ENCODE results near the gene RNF126. TPM values are rescaled to one million over a fixed set of nuclear protein-coding genes. Genes with fewer than 3 reads are reported as not detected.

The RNF126 gene
- total and polyA plus RNA-seq, 2 experiments from 2014 or later = 42.7 to 89.6 TPM

DNA sequence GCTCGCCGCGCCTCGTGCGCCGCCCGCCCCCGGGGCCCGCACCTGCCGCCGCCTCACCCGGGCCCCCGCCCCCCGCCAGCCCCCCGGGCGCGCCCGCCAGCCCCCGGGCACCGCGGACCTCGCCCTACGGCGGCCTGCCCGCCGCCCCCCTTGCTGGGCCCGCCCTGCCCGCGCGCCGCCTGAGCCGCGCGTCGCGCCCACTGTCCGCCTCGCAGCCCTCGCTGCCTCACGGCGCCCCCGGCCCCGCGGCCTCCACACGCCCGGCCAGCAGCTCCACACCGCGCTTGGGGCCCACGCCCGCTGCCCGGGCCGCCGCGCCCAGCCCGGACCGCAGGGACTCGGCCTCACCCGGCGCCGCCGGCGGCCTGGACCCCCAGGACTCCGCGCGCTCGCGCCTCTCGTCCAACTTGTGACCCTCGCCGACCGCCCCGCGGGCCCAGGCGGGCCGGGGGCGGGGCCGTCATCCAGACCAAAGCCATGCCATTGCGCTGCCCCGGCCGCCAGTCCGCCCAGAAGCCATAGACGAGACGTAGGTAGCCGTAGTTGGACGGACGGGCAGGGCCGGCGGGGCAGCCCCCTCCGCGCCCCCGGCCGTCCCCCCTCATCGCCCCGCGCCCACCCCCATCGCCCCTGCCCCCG is 46.8 kb downstream of the RNF126 start:
- H3K4me1 ChIP-seq (ENCODE audit: insufficient read depth) = no peaks in the 10 kb centered on the region
- no peak overlapping the region for H3K27ac ChIP-seq
- no peaks in the 10 kb centered on the region for H3K79me2 ChIP-seq
- H3K27me3 ChIP-seq = no peaks in the 10 kb centered on the region
- no peak overlapping the region for H2AFZ ChIP-seq
- no peaks in the 10 kb centered on the region for H3K36me3 ChIP-seq (replicated peaks; ENCODE audit: insufficient read depth, low read depth)
- WGBS (ENCODE audit: low lambda C conversion rate, missing lambda C conversion rate) = 98% methylated on average over 23 of the region's 97 CpGs
- no peaks in the 10 kb centered on the region for H4K20me1 ChIP-seq (ENCODE audit: insufficient read depth, poor library complexity, severe bottlenecking)
- no peaks in the 10 kb centered on the region for H3K9me2 ChIP-seq (replicated peaks; ENCODE audit: insufficient read depth)
- DNase-seq (ENCODE audit: low spot score) = no peak
- no peak overlapping the region for H3K4me2 ChIP-seq
- TF ChIP-seq, protein P1, sequence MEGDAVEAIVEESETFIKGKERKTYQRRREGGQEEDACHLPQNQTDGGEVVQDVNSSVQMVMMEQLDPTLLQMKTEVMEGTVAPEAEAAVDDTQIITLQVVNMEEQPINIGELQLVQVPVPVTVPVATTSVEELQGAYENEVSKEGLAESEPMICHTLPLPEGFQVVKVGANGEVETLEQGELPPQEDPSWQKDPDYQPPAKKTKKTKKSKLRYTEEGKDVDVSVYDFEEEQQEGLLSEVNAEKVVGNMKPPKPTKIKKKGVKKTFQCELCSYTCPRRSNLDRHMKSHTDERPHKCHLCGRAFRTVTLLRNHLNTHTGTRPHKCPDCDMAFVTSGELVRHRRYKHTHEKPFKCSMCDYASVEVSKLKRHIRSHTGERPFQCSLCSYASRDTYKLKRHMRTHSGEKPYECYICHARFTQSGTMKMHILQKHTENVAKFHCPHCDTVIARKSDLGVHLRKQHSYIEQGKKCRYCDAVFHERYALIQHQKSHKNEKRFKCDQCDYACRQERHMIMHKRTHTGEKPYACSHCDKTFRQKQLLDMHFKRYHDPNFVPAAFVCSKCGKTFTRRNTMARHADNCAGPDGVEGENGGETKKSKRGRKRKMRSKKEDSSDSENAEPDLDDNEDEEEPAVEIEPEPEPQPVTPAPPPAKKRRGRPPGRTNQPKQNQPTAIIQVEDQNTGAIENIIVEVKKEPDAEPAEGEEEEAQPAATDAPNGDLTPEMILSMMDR (IDR thresholded peaks at IDR 0.05; ENCODE audit: poor library complexity) = no peak
- no peak for TF ChIP-seq EZH2 (IDR thresholded peaks at IDR 0.05; ENCODE audit: borderline replicate concordance)
- TF ChIP-seq EZH2phosphoT487 (IDR thresholded peaks at IDR 0.05; ENCODE audit: low read depth, severe bottlenecking, unreplicated experiment) = no peak
- no peak overlapping the region for H3K4me3 ChIP-seq
- no peaks in the 10 kb centered on the region for H3K9me3 ChIP-seq (ENCODE audit: low read depth)

DNA sequence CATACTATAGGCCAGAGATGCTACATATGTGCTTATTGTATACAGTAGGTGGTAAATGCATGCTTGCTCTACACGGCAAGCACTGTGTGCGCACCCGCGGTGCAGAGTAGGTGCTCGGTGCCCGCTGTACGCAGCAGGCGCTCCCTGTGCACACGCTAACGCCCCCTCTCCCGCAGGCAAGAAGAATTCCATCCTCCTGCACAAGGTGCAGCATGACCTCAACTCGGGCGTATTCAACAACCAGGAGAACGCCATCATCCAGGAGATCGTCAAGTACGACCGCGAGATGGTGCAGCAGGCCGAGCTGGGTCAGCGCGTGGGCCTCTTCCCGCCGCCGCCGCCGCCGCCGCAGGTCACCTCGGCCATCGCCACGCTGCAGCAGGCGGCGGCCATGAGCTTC is 47.4 kb downstream of the RNF126 start:
- H3K9me2 ChIP-seq (replicated peaks; ENCODE audit: insufficient read depth) = no peaks in the 10 kb centered on the region
- no peak for DNase-seq (ENCODE audit: low spot score)
- no peaks in the 10 kb centered on the region for H3K9me3 ChIP-seq (ENCODE audit: low read depth)
- no peaks in the 10 kb centered on the region for H4K20me1 ChIP-seq (ENCODE audit: insufficient read depth, poor library complexity, severe bottlenecking)
- H3K4me3 ChIP-seq = no peak overlapping the region
- H3K27me3 ChIP-seq = no peaks in the 10 kb centered on the region
- 98% methylated on average over 11 of the region's 33 CpGs for WGBS (ENCODE audit: low lambda C conversion rate, missing lambda C conversion rate)
- H3K79me2 ChIP-seq = no peaks in the 10 kb centered on the region
- H2AFZ ChIP-seq = no peak overlapping the region
- no peaks in the 10 kb centered on the region for H3K4me1 ChIP-seq (ENCODE audit: insufficient read depth)
- H3K27ac ChIP-seq = no peak overlapping the region
- TF ChIP-seq EZH2 (IDR thresholded peaks at IDR 0.05; ENCODE audit: borderline replicate concordance) = no peak
- TF ChIP-seq EZH2phosphoT487 (IDR thresholded peaks at IDR 0.05; ENCODE audit: low read depth, severe bottlenecking, unreplicated experiment) = no peak
- TF ChIP-seq, protein P1 (IDR thresholded peaks at IDR 0.05; ENCODE audit: poor library complexity) = no peak
- no peaks in the 10 kb centered on the region for H3K36me3 ChIP-seq (replicated peaks; ENCODE audit: insufficient read depth, low read depth)
- no peak overlapping the region for H3K4me2 ChIP-seq

DNA sequence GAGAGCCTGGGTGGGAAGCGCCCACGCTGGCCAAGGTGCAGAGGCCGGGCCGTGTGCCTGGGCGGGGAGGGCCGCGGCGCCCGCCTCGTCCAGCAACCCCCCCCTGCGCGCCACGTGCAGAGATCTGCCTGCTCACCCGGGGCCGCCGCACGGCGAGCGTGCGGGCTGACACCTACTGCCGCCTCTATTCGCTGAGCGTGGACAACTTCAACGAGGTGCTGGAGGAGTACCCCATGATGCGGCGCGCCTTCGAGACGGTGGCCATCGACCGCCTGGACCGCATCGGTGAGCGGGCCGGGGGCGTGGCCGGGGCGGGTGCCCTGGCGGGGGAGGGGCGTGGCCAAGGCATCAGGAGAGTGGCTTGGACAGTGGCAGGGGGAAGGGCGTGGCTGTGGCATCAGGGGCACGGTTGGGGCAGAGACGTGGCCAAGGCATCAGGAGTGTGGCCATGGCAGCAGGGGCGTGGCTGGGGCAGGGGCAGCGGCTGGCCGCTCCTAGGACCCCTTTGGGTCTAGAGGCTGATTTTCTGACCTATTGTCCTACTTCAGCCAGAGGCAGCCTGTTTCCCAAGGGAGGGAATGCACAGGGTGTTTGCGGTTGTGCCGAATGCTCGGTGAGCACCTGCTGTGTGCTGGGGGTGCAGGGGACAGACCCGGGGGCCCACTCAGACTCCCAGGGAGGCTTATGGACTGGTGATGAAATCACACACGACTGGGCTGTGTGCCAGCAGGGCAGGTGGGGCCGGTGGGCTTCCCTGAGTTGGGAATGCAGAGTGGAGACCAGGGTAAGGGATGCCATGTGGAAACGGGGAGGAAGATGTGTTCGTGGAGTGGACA is 49.1 kb downstream of the RNF126 start:
- no peaks in the 10 kb centered on the region for H3K27me3 ChIP-seq
- WGBS (ENCODE audit: low lambda C conversion rate, missing lambda C conversion rate) = 91% methylated on average over 17 of the region's 54 CpGs
- no peak overlapping the region for H2AFZ ChIP-seq
- H3K9me3 ChIP-seq (ENCODE audit: low read depth) = no peaks in the 10 kb centered on the region
- H3K9me2 ChIP-seq (replicated peaks; ENCODE audit: insufficient read depth) = no peaks in the 10 kb centered on the region
- no peaks in the 10 kb centered on the region for H3K36me3 ChIP-seq (replicated peaks; ENCODE audit: insufficient read depth, low read depth)
- no peak overlapping the region for H3K4me3 ChIP-seq
- no peaks in the 10 kb centered on the region for H4K20me1 ChIP-seq (ENCODE audit: insufficient read depth, poor library complexity, severe bottlenecking)
- no peak overlapping the region for H3K27ac ChIP-seq
- H3K4me1 ChIP-seq (ENCODE audit: insufficient read depth) = no peaks in the 10 kb centered on the region
- H3K79me2 ChIP-seq = no peaks in the 10 kb centered on the region
- H3K4me2 ChIP-seq = no peak overlapping the region
- TF ChIP-seq, protein P1 (IDR thresholded peaks at IDR 0.05; ENCODE audit: poor library complexity) = no peak
- TF ChIP-seq EZH2 (IDR thresholded peaks at IDR 0.05; ENCODE audit: borderline replicate concordance) (no peak), EZH2phosphoT487 (IDR thresholded peaks at IDR 0.05; ENCODE audit: low read depth, severe bottlenecking, unreplicated experiment) (no peak)
- no peak for DNase-seq (ENCODE audit: low spot score)

All from hepatocyte (in vitro differentiated cells).